Adipocyte (in vitro differentiated cells): ENCODE data around the gene MSGN1.
"Not testable (repeated sequence)": the region's sequence is repeated elsewhere in the genome, so short reads cannot be mapped to it uniquely, and the experiment has no call there.

Source experiments
- DNase-seq: peaks from one replicate; pipeline ENCODE4 v3.0.0-alpha.2; 2015; ENCODE audit warnings: low read depth
- H3K27me3 ChIP-seq: replicated peaks from 2 replicates; pipeline ENCODE4 v1.7.0; 2013; ENCODE audit warnings: mild to moderate bottlenecking, low read length, moderate library complexity; ENCODE audit not compliant: control insufficient read depth, insufficient read depth
- H3K36me3 ChIP-seq: 2 replicates; pipeline ENCODE4 v1.7.0; 2013; ENCODE audit warnings: low read length, mild to moderate bottlenecking, moderate library complexity; ENCODE audit not compliant: control insufficient read depth, insufficient read depth, severe bottlenecking
- H3K4me1 ChIP-seq: 2 replicates; pipeline ENCODE4 v1.7.0; 2013; ENCODE audit warnings: mild to moderate bottlenecking, low read length, moderate library complexity; ENCODE audit not compliant: control insufficient read depth, insufficient read depth
- H3K4me3 ChIP-seq: 2 replicates; pipeline ENCODE4 v1.7.0; 2013; ENCODE audit warnings: mild to moderate bottlenecking, low read length, moderate library complexity
- H3K9ac ChIP-seq: 2 replicates; pipeline ENCODE4 v1.7.0; 2013; ENCODE audit warnings: mild to moderate bottlenecking, low read length, moderate library complexity
- H3K9me3 ChIP-seq: 2 replicates; pipeline ENCODE4 v1.7.0; 2013; ENCODE audit warnings: mild to moderate bottlenecking, low read length, moderate library complexity; ENCODE audit not compliant: control insufficient read depth

Gene MSGN1

GRCh38 chr2:17805717-17806363 is 10.4 kb upstream of the MSGN1 start:
- Histone ChIP-seq H3K4me1 (no peaks in the 10 kb centered on the region), H3K36me3 (no peaks in the 10 kb centered on the region), H3K4me3 (no peak overlapping the region), H3K9ac (no peak overlapping the region), H3K9me3 (no peaks in the 10 kb centered on the region), H3K27me3 (peaks cover 11% of the 10 kb centered on the region)
- DNase-seq: no peak

- Histone ChIP-seq H3K4me3 (peak overlapping the region; percentile 60), H3K9me3 (no peaks in the 10 kb centered on the region), H3K9ac (peak overlapping the region; percentile 31), H3K27me3 (peaks cover 7% of the 10 kb centered on the region), H3K4me1 (peaks cover 10% of the 10 kb centered on the region), H3K36me3 (no peaks in the 10 kb centered on the region)
- no peak for DNase-seq
Measured at GRCh38 chr2:17813010-17813741, 3.1 kb upstream of the MSGN1 start.

- Histone ChIP-seq H3K9ac (peak overlapping the region; percentile 31), H3K9me3 (no peaks in the 10 kb centered on the region), H3K4me1 (peaks cover 10% of the 10 kb centered on the region), H3K4me3 (peak overlapping the region; percentile 60), H3K36me3 (no peaks in the 10 kb centered on the region), H3K27me3 (peaks cover 7% of the 10 kb centered on the region)
- no peak for DNase-seq
Measured at GRCh38 chr2:17813742-17814473, 2.4 kb upstream of the MSGN1 start.

DNA sequence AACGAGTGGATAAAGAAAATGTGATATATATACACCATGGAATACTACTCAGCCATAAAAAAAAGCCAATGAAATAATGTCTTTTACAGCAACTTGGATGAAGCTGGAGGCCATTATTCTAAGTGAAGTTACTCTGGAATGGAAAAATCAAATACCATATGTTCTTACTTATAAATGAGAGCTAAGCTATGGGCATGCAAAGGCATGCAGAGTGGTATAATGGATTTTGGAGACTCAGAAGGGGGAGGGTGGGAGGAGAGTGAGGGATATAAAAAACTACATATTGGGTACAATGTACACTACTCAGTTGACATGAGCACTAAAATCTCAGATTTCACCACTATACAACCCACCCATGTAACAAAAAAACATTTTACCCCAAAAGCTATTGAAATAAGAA is 1.7 kb upstream of the MSGN1 start:
- Histone ChIP-seq H3K27me3 (peaks cover 5% of the 10 kb centered on the region), H3K9ac (no peak overlapping the region), H3K9me3 (no peaks in the 10 kb centered on the region), H3K4me1 (peaks cover 10% of the 10 kb centered on the region), H3K36me3 (no peaks in the 10 kb centered on the region), H3K4me3 (no peak overlapping the region)
- no peak for DNase-seq

DNA sequence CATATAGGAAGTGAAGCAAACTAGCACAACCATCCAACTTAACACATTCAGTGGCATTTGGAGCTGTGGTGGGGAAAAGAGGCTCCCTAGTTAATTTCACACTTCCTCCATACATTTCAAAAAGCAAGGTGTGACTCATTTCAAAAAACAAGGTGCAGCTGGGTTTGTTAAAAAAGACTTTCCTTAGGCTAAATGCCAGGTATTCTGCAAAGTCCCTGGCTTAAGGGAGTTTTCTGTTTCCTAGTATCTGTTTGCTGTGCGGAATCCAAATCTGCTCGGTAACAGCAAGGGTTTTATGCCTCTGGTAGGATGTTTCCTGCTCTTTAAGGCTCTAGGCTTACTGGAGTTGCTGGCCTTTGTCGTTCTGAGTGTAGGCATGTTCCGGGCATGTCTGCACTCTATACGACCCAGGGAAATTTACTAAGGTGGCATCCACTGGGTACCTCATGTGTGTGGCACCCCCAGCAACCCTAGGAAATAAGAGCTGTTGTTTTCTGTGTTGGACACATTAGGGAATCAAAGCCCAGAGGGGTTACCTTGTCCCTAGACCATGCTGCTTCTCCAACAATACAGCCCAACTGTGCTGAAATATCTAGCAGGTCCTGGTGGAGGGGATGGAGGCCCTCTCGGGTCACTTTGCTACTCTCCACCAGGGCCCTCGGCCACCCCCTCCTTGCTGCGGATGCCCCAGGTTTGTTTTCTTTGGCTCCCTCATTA is 634 bp upstream of the MSGN1 start:
- H3K9me3 ChIP-seq: no peaks in the 10 kb centered on the region
- DNase-seq: no peak
- H3K4me3 ChIP-seq: no peak overlapping the region
- H3K36me3 ChIP-seq: no peaks in the 10 kb centered on the region
- no peaks in the 10 kb centered on the region for H3K27me3 ChIP-seq
- no peak overlapping the region for H3K9ac ChIP-seq
- H3K4me1 ChIP-seq: peaks cover 10% of the 10 kb centered on the region

DNA sequence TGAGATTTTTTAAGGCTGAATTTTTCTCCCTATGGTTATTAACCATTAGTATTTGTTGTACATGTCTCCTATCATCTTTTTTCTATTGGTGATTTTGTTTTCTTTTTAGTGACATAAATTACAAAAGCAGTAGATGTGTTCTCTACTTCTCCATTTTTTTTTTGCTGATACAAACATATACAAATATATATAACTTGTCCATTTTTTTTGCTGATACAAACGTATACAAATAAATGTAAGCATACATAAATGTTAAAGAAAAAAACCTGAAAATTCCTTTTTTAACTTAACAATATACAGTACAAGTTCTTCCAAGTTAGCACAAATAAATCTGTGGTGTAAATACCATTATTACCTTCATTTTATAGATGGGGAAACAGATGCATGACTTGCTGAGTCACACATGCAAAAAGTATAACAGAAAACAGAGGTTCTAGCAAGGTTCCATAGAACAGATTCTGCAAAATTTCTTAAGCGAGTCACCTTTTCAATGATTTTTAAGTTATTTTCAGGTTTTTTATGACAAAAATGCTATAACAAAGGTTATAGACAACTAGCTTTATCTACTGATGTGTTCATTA is 2.1 kb downstream of the MSGN1 start:
- Histone ChIP-seq H3K9ac (no peak overlapping the region), H3K36me3 (no peaks in the 10 kb centered on the region), H3K9me3 (no peaks in the 10 kb centered on the region), H3K27me3 (no peaks in the 10 kb centered on the region), H3K4me3 (no peak overlapping the region), H3K4me1 (peaks cover 13% of the 10 kb centered on the region)
- no peak for DNase-seq

DNA sequence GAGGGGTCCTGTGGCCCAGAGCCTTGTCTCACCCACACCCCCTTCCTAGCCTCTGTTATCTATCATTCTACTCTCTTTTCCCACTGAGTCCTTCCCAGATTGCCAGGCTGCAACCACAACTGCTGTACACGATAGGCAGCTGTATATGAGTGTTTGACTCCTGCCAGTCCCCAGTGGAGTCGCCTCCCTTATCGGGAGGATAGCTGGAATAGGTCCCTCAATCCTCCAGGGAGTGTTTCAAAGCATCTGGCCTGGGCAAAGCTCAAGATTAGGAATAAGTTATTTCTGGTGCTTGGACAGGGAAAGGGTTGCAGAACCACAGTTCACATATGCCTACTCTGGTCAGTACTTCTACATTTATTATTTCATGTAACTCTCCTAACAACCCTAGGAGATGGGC is 4.8 kb downstream of the MSGN1 start:
- H3K4me1 ChIP-seq: peaks cover 8% of the 10 kb centered on the region
- H3K4me3 ChIP-seq: no peak overlapping the region
- no peak for DNase-seq
- H3K27me3 ChIP-seq: no peaks in the 10 kb centered on the region
- no peak overlapping the region for H3K9ac ChIP-seq
- H3K36me3 ChIP-seq: no peaks in the 10 kb centered on the region
- H3K9me3 ChIP-seq: no peaks in the 10 kb centered on the region

GRCh38 chr2:17821535-17822444 is 5.5 kb downstream of the MSGN1 start:
- peaks cover 8% of the 10 kb centered on the region for H3K4me1 ChIP-seq
- no peak for DNase-seq

DNA sequence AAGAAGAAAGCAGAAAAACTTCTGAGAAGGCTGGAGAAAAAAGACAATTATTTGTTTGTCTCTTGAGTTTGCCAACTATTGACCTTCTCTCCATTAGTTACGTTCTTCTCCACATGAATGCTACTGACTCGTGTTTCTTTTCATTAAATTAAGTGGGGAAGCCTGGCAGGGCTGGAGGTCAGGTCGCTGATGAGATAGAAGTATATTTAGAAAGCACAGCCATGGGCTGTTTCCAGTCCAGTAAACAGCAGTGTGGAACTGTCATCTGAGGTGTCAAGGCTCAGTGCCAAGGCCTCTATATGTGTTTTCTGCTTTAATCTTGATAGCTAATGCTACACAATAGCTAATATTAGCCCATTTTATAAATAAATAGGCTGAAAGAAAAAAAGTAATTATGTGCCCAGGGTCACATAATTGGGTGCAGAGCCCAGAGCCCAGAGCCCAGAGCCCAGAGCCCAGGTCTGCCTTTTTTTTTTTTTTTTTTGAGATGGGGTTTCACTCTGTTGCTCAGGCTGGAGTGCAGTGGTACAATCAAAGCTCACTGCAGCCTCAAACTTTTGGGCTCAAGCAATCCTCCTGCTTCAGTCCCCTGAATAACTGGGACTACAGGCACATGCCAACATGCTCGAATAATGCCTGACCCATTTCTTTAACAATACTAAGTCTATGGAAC is 6.3 kb downstream of the MSGN1 start:
- Histone ChIP-seq H3K9ac (no peak overlapping the region), H3K36me3 (no peaks in the 10 kb centered on the region), H3K4me3 (no peak overlapping the region), H3K4me1 (peaks cover 8% of the 10 kb centered on the region), H3K9me3 (no peaks in the 10 kb centered on the region), H3K27me3 (no peaks in the 10 kb centered on the region)
- DNase-seq: no peak

More at GRCh38 chr2:17821535-17822444, 5.5 kb downstream of the MSGN1 start:
- Histone ChIP-seq H3K27me3 (no peaks in the 10 kb centered on the region), H3K4me3 (no peak overlapping the region), H3K9ac (no peak overlapping the region), H3K9me3 (no peaks in the 10 kb centered on the region), H3K36me3 (no peaks in the 10 kb centered on the region)

DNA sequence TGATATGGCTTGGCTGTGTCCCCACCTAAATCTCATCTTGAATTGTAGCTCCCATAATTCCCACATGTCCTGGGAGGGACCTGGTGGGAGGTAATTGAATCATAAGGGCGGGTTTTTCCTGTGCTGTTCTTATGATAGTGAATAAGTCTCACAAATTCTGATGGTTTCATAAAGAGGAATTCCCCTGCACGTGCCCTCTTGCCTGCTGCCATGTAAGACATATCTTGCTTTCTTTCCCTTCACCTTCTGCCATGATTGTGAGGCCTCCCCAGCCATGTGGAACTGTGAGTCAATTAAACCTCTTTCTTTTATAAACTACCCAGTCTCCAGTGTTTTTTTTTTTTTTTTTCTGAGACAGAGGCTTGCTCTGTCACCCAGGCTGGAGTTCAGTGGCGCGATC is 7.4 kb downstream of the MSGN1 start:
- not testable (repeated sequence) for DNase-seq, H3K9ac ChIP-seq, H3K4me1 ChIP-seq, H3K27me3 ChIP-seq, H3K9me3 ChIP-seq, H3K36me3 ChIP-seq, H3K4me3 ChIP-seq
